RWPE2 (cell line): ENCODE measurements around the gene MCC.

Experiments used
- ATAC-seq: fragments of 200-7000 bp; cut with Tn5 transposase; 3 replicates; pipeline ENCODE4 v1.9.1; 2021; ENCODE audit warnings: low read depth
- DNase-seq: peaks from one replicate; pipeline ENCODE4 v3.0.0-alpha.2; 2020; ENCODE audit warnings: low spot score
- H3K27ac ChIP-seq: fragments of 450-650 bp; 2 replicates; pipeline ENCODE4 v1.5.1; 2017; ENCODE audit warnings: mild to moderate bottlenecking; ENCODE audit not compliant: poor library complexity, severe bottlenecking
- H3K27me3 ChIP-seq: fragments of 250-450 bp; sonication (Bioruptor Pico); 2 replicates; pipeline ENCODE4 v1.5.1; 2021; ENCODE audit warnings: mild to moderate bottlenecking, moderate library complexity; ENCODE audit not compliant: insufficient read depth, poor library complexity, severe bottlenecking
- H3K36me3 ChIP-seq: fragments of 250-450 bp; sonication (Bioruptor Pico); 2 replicates; pipeline ENCODE4 v1.5.1; 2020; ENCODE audit warnings: low read depth, mild to moderate bottlenecking, moderate library complexity
- H3K4me1 ChIP-seq: fragments of 250-450 bp; sonication (Bioruptor Pico); 2 replicates; pipeline ENCODE4 v1.5.1; 2021; ENCODE audit warnings: mild to moderate bottlenecking, moderate library complexity; ENCODE audit not compliant: insufficient read depth, poor library complexity, severe bottlenecking
- H3K4me3 ChIP-seq: fragments of 250-450 bp; sonication (Bioruptor Pico); 2 replicates; pipeline ENCODE4 v1.5.1; 2021; ENCODE audit warnings: mild to moderate bottlenecking, moderate library complexity; ENCODE audit not compliant: severe bottlenecking
- H3K9me3 ChIP-seq: fragments of 250-450 bp; sonication (Bioruptor Pico); 2 replicates; pipeline ENCODE4 v1.5.1; 2021; ENCODE audit warnings: mild to moderate bottlenecking, moderate library complexity; ENCODE audit not compliant: severe bottlenecking
- CTCF ChIP-seq: fragments of 450-650 bp; IDR thresholded peaks from one replicate; pipeline ENCODE4 v1.5.1; 2017; ENCODE audit warnings: mild to moderate bottlenecking, moderate library complexity; ENCODE audit not compliant: poor library complexity, severe bottlenecking

Gene MCC

GRCh38 chr5:113020461-113021273, 467.6 kb downstream of the MCC start:
- Histone ChIP-seq H3K27me3 (no peaks in the 10 kb centered on the region), H3K36me3 (peaks cover 57% of the 10 kb centered on the region), H3K4me1 (peaks cover 48% of the 10 kb centered on the region), H3K27ac (peak overlapping the region; percentile 96), H3K4me3 (no peak overlapping the region), H3K9me3 (no peaks in the 10 kb centered on the region)
- peak; percentile 98 for ATAC-seq
- no peak for TF ChIP-seq CTCF
- no peak for DNase-seq

- Histone ChIP-seq H3K36me3 (peaks cover 60% of the 10 kb centered on the region), H3K4me1 (peaks cover 48% of the 10 kb centered on the region), H3K4me3 (no peak overlapping the region), H3K27ac (peak overlapping the region; percentile 96), H3K9me3 (no peaks in the 10 kb centered on the region), H3K27me3 (no peaks in the 10 kb centered on the region)
- no peak for ATAC-seq
- DNase-seq: no peak
- TF ChIP-seq CTCF: no peak
Measured at GRCh38 chr5:113017881-113018635, 470.2 kb downstream of the MCC start.

- no peak for TF ChIP-seq CTCF
- DNase-seq (no peak), ATAC-seq (peak; percentile 60)
- peaks cover 27% of the 10 kb centered on the region for H3K4me1 ChIP-seq
- H3K27ac ChIP-seq: peak overlapping the region; percentile 28
- peaks cover 89% of the 10 kb centered on the region for H3K36me3 ChIP-seq
- no peaks in the 10 kb centered on the region for H3K27me3 ChIP-seq
- H3K9me3 ChIP-seq: no peaks in the 10 kb centered on the region
- no peak overlapping the region for H3K4me3 ChIP-seq
Measured at GRCh38 chr5:113005454-113005853, 482.8 kb downstream of the MCC start.

GRCh38 chr5:113003763-113004162, 484.5 kb downstream of the MCC start:
- no peak for ATAC-seq
- no peak for DNase-seq
- H3K4me3 ChIP-seq: no peak overlapping the region
- H3K27ac ChIP-seq: peak overlapping the region; percentile 28
- TF ChIP-seq CTCF: no peak
- peaks cover 31% of the 10 kb centered on the region for H3K4me1 ChIP-seq
- peaks cover 84% of the 10 kb centered on the region for H3K36me3 ChIP-seq
- H3K9me3 ChIP-seq: no peaks in the 10 kb centered on the region
- H3K27me3 ChIP-seq: no peaks in the 10 kb centered on the region
